ENCODE measurements around the gene TMEM258.

The TMEM258 gene

GRCh38 chr11:61773809-61774208 lies 18.6 kb downstream of the TMEM258 start (continued):
- TF ChIP-seq ZFP30 (CRISPR knock-in tag; IDR thresholded peaks at IDR 0.05): no peak
- TF ChIP-seq OSR1 (CRISPR knock-in tag; IDR thresholded peaks at IDR 0.05): no peak
- no peak for TF ChIP-seq ZNF565 (CRISPR knock-in tag; conservative IDR thresholded peaks at IDR 0.05; ENCODE audit: low read depth)
- TF ChIP-seq ISL1 (CRISPR knock-in tag; IDR thresholded peaks at IDR 0.05): no peak
- no peak for TF ChIP-seq CREB5 (CRISPR knock-in tag; IDR thresholded peaks at IDR 0.05; ENCODE audit: low read depth)
- TF ChIP-seq TOX (CRISPR knock-in tag; IDR thresholded peaks at IDR 0.05; ENCODE audit: borderline replicate concordance): no peak
- TF ChIP-seq TCF4 (CRISPR knock-in tag; IDR thresholded peaks at IDR 0.05; ENCODE audit: borderline replicate concordance): no peak
- TF ChIP-seq PPARA (CRISPR knock-in tag; IDR thresholded peaks at IDR 0.05; ENCODE audit: borderline replicate concordance): no peak
- TF ChIP-seq ZFP3 (CRISPR knock-in tag; IDR thresholded peaks at IDR 0.05): no peak
- no peak for TF ChIP-seq CSDC2 (CRISPR knock-in tag; IDR thresholded peaks at IDR 0.05)

DNA sequence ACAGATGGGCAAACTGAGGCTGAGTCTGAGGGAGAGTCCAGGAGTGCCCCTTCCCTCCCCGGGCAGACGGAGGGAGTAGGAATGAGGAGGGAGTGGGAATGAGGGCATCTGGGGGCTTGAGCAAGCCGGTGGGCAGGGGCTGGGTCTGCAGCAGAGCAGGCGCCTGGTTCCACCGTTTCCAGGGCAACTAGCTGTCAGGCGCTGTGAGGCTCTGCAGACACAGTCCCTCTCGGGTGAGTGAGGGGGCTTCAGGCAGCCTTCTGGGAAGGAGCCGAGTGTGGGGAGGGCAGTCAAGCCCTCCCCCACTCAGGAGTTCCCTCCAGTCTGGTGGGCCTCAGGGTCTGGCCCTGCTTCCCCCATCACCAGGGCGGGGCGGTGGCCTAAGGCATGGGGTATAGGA lies 19.0 kb downstream of the TMEM258 start:
- ATAC-seq: no peak
- TF ChIP-seq, protein P1, sequence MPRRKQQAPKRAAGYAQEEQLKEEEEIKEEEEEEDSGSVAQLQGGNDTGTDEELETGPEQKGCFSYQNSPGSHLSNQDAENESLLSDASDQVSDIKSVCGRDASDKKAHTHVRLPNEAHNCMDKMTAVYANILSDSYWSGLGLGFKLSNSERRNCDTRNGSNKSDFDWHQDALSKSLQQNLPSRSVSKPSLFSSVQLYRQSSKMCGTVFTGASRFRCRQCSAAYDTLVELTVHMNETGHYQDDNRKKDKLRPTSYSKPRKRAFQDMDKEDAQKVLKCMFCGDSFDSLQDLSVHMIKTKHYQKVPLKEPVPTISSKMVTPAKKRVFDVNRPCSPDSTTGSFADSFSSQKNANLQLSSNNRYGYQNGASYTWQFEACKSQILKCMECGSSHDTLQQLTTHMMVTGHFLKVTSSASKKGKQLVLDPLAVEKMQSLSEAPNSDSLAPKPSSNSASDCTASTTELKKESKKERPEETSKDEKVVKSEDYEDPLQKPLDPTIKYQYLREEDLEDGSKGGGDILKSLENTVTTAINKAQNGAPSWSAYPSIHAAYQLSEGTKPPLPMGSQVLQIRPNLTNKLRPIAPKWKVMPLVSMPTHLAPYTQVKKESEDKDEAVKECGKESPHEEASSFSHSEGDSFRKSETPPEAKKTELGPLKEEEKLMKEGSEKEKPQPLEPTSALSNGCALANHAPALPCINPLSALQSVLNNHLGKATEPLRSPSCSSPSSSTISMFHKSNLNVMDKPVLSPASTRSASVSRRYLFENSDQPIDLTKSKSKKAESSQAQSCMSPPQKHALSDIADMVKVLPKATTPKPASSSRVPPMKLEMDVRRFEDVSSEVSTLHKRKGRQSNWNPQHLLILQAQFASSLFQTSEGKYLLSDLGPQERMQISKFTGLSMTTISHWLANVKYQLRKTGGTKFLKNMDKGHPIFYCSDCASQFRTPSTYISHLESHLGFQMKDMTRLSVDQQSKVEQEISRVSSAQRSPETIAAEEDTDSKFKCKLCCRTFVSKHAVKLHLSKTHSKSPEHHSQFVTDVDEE (CRISPR knock-in tag; IDR thresholded peaks at IDR 0.05): no peak
- TF ChIP-seq ZNF8 (CRISPR knock-in tag; IDR thresholded peaks at IDR 0.05) (no peak), TCF4 (CRISPR knock-in tag; IDR thresholded peaks at IDR 0.05; ENCODE audit: borderline replicate concordance) (peak; percentile 83)

DNA sequence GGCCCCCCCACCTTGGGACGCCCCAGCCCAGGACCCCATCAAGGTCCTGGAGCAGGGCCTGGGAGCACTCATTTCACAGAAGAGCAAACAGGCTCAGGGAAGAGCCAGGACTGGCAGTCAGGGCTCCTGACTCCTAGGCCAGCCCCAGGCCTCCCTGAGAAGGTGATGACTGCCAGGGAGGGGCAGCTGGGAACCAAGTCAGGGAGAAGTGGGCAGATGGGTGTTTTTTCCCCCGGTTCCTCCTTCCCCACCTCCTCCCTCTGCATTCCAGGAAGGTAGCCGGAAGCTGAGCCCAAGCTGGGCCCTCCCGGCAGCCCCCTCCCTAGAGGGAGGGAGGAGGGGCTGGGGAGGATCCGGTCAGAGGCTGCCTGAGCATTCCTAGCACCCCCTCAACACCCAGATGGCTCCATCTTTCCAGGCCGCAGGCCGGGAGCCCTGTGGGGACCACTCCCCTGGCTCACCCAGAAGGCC lies 20.4 kb downstream of the TMEM258 start:
- no peak for ATAC-seq
- no peak for TF ChIP-seq SNAI2 (CRISPR knock-in tag; IDR thresholded peaks at IDR 0.05)
- TF ChIP-seq GLIS3 (CRISPR knock-in tag; IDR thresholded peaks at IDR 0.05): no peak
- TF ChIP-seq ZNF8 (CRISPR knock-in tag; IDR thresholded peaks at IDR 0.05): no peak
- TF ChIP-seq TCF4 (CRISPR knock-in tag; IDR thresholded peaks at IDR 0.05; ENCODE audit: borderline replicate concordance): no peak
- no peak for TF ChIP-seq TOX (CRISPR knock-in tag; IDR thresholded peaks at IDR 0.05; ENCODE audit: borderline replicate concordance)
- TF ChIP-seq, protein P2, sequence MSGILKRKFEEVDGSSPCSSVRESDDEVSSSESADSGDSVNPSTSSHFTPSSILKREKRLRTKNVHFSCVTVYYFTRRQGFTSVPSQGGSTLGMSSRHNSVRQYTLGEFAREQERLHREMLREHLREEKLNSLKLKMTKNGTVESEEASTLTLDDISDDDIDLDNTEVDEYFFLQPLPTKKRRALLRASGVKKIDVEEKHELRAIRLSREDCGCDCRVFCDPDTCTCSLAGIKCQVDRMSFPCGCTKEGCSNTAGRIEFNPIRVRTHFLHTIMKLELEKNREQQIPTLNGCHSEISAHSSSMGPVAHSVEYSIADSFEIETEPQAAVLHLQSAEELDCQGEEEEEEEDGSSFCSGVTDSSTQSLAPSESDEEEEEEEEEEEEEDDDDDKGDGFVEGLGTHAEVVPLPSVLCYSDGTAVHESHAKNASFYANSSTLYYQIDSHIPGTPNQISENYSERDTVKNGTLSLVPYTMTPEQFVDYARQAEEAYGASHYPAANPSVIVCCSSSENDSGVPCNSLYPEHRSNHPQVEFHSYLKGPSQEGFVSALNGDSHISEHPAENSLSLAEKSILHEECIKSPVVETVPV (CRISPR knock-in tag; IDR thresholded peaks at IDR 0.05): no peak
- TF ChIP-seq ZC3H10 (CRISPR knock-in tag; IDR thresholded peaks at IDR 0.05): no peak

DNA sequence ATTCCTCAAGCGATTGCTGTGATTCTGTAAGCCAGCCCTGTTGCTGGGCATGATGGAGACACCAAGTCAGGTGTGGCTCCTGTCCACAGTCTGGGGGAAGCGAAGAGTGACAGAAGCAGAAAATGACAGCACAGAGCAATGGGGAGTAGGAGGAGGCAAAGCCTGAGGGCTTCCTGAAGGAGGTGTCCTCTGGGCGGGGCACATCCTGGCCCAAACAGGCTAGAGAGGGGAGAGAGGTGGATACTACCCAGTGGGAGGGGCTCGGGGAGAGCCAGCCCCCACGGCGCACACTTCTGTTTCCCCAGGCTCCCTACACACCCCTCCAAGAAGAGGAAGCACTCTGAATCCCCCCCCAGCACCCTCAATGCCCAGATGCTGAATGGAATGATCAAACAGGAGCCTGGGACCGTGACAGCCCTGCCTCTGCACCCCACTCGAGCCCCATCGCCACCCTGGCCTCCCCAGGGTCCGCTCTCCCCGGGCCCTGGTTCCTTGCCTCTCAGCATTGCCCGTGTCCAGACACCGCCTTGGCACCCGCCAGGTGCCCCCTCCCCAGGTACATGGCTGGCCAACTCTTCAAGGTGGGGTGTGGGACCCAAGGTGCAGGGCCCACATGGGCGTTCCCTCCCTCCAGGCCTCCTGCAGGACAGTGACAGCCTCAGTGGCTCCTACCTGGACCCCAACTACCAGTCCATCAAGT lies 21.1 kb downstream of the TMEM258 start:
- no peak for ATAC-seq
- TF ChIP-seq ZNF565 (CRISPR knock-in tag; conservative IDR thresholded peaks at IDR 0.05; ENCODE audit: low read depth) (no peak), GLIS3 (CRISPR knock-in tag; IDR thresholded peaks at IDR 0.05) (no peak), PPARA (CRISPR knock-in tag; IDR thresholded peaks at IDR 0.05; ENCODE audit: borderline replicate concordance) (no peak), ZNF8 (CRISPR knock-in tag; IDR thresholded peaks at IDR 0.05) (no peak), RARB (CRISPR knock-in tag; IDR thresholded peaks at IDR 0.05) (no peak), SNAI2 (CRISPR knock-in tag; IDR thresholded peaks at IDR 0.05) (no peak), OSR1 (CRISPR knock-in tag; IDR thresholded peaks at IDR 0.05) (no peak), ZFP30 (CRISPR knock-in tag; IDR thresholded peaks at IDR 0.05) (no peak), TOX (CRISPR knock-in tag; IDR thresholded peaks at IDR 0.05; ENCODE audit: borderline replicate concordance) (no peak), ZNF70 (CRISPR knock-in tag; IDR thresholded peaks at IDR 0.05) (no peak), CREB5 (CRISPR knock-in tag; IDR thresholded peaks at IDR 0.05; ENCODE audit: low read depth) (no peak), ESRRG (CRISPR knock-in tag; IDR thresholded peaks at IDR 0.05) (no peak), ZC3H10 (CRISPR knock-in tag; IDR thresholded peaks at IDR 0.05) (no peak), CSDC2 (CRISPR knock-in tag; IDR thresholded peaks at IDR 0.05) (no peak), POU6F1 (CRISPR knock-in tag; IDR thresholded peaks at IDR 0.05; ENCODE audit: borderline replicate concordance, low read depth) (no peak), ZFP3 (CRISPR knock-in tag; IDR thresholded peaks at IDR 0.05) (no peak)
- TF ChIP-seq, protein P2 (CRISPR knock-in tag; IDR thresholded peaks at IDR 0.05): no peak
- TF ChIP-seq, protein P1 (CRISPR knock-in tag; IDR thresholded peaks at IDR 0.05): no peak
